CD8-positive, alpha-beta memory T cell (primary cell): ENCODE results near the gene GCM1. TPM values are rescaled to one million over a fixed set of nuclear protein-coding genes. Genes with fewer than 3 reads are reported as not detected.

Source experiments
- CTCF ChIA-PET: fragments of 350-600 bp; sonication (Branson Sonifier 250); formaldehyde crosslinking; loops from one replicate; lab custom pipeline; 2021; ENCODE audit warnings: antibody characterized with exemption; lab: Charles Lee
- POLR2A ChIA-PET: fragments of 350-600 bp; sonication (Branson Sonifier 250); formaldehyde crosslinking; loops from one replicate; lab custom pipeline; 2021; ENCODE audit warnings: antibody characterized with exemption; lab: Charles Lee
- DNase-seq, 5 donors: peaks; one replicate each; pipeline versions ENCODE4 v3.0.0 to v3.0.0-alpha.2; 2020 to 2022; ENCODE audit warnings: mixed read lengths in 1 of 5
- H3K27ac ChIP-seq: one replicate; pipeline ENCODE4 v1.7.0; 2013; ENCODE audit warnings: low read depth, mild to moderate bottlenecking, low read length, moderate library complexity
- H3K27me3 ChIP-seq: 2 replicates; pipeline ENCODE4 v1.7.0; 2013; ENCODE audit warnings: low read length, mild to moderate bottlenecking; ENCODE audit not compliant: insufficient read depth, poor library complexity, severe bottlenecking
- H3K36me3 ChIP-seq: 2 replicates; pipeline ENCODE4 v1.7.0; 2013; ENCODE audit warnings: mild to moderate bottlenecking, low read length, moderate library complexity; ENCODE audit not compliant: insufficient read depth
- H3K4me1 ChIP-seq: 2 replicates; pipeline ENCODE4 v1.7.0; 2013; ENCODE audit warnings: mild to moderate bottlenecking, low read length, moderate library complexity; ENCODE audit not compliant: insufficient read depth
- H3K4me3 ChIP-seq: 2 replicates; pipeline ENCODE4 v1.7.0; 2013; ENCODE audit warnings: mild to moderate bottlenecking, low read length
- H3K9me3 ChIP-seq: 2 replicates; pipeline ENCODE4 v1.7.0; 2013; ENCODE audit warnings: mild to moderate bottlenecking, low read length
- H3K27ac Mint-ChIP-seq, 8 donors: one replicate each; pipeline ENCODE4 v1.8.0; 2020 to 2021; ENCODE audit warnings: mixed read lengths in 8 of 8, mild to moderate bottlenecking in 6 of 8, inconsistent platforms in 3 of 8, moderate library complexity in 3 of 8
- H3K27me3 Mint-ChIP-seq, 2 donors: one replicate each; pipeline ENCODE4 v1.8.0; 2020 to 2021; ENCODE audit warnings: mixed read lengths in 2 of 2, mild to moderate bottlenecking in 1 of 2, moderate library complexity in 1 of 2
- H3K36me3 Mint-ChIP-seq, 3 donors: one replicate each; pipeline ENCODE4 v1.8.0; 2020 to 2021; ENCODE audit warnings: mixed read lengths in 3 of 3, inconsistent platforms in 1 of 3, mild to moderate bottlenecking in 1 of 3
- H3K4me1 Mint-ChIP-seq, 3 donors: one replicate each; pipeline ENCODE4 v1.8.0; 2020 to 2021; ENCODE audit warnings: mixed read lengths in 3 of 3, inconsistent platforms in 1 of 3, mild to moderate bottlenecking in 1 of 3
- H3K4me3 Mint-ChIP-seq, 7 donors: one replicate each; pipeline ENCODE4 v1.8.0; 2020 to 2021; ENCODE audit warnings: mixed read lengths in 7 of 7, mild to moderate bottlenecking in 6 of 7, moderate library complexity in 4 of 7, inconsistent platforms in 2 of 7
- H3K9me3 Mint-ChIP-seq, 5 donors: one replicate each; pipeline ENCODE4 v1.8.0; 2020 to 2022; ENCODE audit warnings: mixed read lengths in 5 of 5, mild to moderate bottlenecking in 3 of 5, moderate library complexity in 2 of 5, inconsistent platforms in 1 of 5
- polyA plus RNA-seq: library from polyadenylated mRNA; unstranded; fragments of 300-500 nt; fragmentation: Illumina TruSeq; gene quantifications from one replicate; pipeline ENCODE4 v1.2.3, GENCODE V29; 2021
- total RNA-seq, 2 experiments: library from RNA; stranded (reverse); gene quantifications; one replicate each; pipeline ENCODE4 v1.2.3, GENCODE V29; 2021

Gene GCM1
- total and polyA plus RNA-seq, 3 experiments from 2014 or later, result not detected

- DNase-seq, result no peak
- Histone ChIP-seq H3K27ac (no peak overlapping the region), H3K9me3 (no peaks in the 10 kb centered on the region), H3K4me1 (no peaks in the 10 kb centered on the region), H3K4me3 (no peak overlapping the region), H3K27me3 (peaks cover 5% of the 10 kb centered on the region), H3K36me3 (no peaks in the 10 kb centered on the region)
- Mint-ChIP-seq H3K27ac (no peak overlapping the region), H3K36me3 (no peaks in the 10 kb centered on the region), H3K4me3 (no peak overlapping the region), H3K4me1 (peaks cover 7 to 9% (median 9%) of the 10 kb centered on the region in 3 donors), H3K9me3 (peaks cover 0 to 4% (median 0%) of the 10 kb centered on the region in 5 donors), H3K27me3 (peaks cover 0 to 4% of the 10 kb centered on the region in 2 donors)
- ChIA-PET CTCF (interaction anchor here (0.9 kb wide), 1 partner anchor 8 kb away, joined by 3 read pairs; no protein-coding TSS in a partner anchor), POLR2A (interaction anchor here (0.6 kb wide), 1 partner anchor 122 kb away, joined by 3 read pairs; no protein-coding TSS in a partner anchor)
These were observed 34.9 kb downstream of the GCM1 start for GRCh38 chr6:53113742-53114141.

- no peaks in the 10 kb centered on the region for H3K36me3 ChIP-seq
- no peaks in the 10 kb centered on the region for H3K9me3 ChIP-seq
- Mint-ChIP-seq H3K36me3 (no peaks in the 10 kb centered on the region), H3K27me3 (peaks cover 0 to 4% of the 10 kb centered on the region in 2 donors), H3K27ac (no peak overlapping the region), H3K9me3 (peaks cover 0 to 4% (median 0%) of the 10 kb centered on the region in 5 donors), H3K4me3 (peak overlapping the region in 1 of 7 donors; percentile 15), H3K4me1 (peaks cover 7 to 9% (median 9%) of the 10 kb centered on the region in 3 donors)
- peaks cover 5% of the 10 kb centered on the region for H3K27me3 ChIP-seq
- no peak overlapping the region for H3K4me3 ChIP-seq
- H3K27ac ChIP-seq, result no peak overlapping the region
- CTCF ChIA-PET, result no interaction called here
- DNase-seq, result no peak
- POLR2A ChIA-PET, result interaction anchor here (0.6 kb wide), 1 partner anchor 29 kb away, joined by 3 read pairs; no protein-coding TSS in a partner anchor
- no peaks in the 10 kb centered on the region for H3K4me1 ChIP-seq
These were observed 35.8 kb downstream of the GCM1 start for GRCh38 chr6:53112871-53113270.

GRCh38 chr6:53112404-53112803 lies 36.2 kb downstream of the GCM1 start:
- Histone ChIP-seq H3K27me3 (peaks cover 5% of the 10 kb centered on the region), H3K36me3 (no peaks in the 10 kb centered on the region), H3K9me3 (no peaks in the 10 kb centered on the region), H3K27ac (no peak overlapping the region), H3K4me1 (no peaks in the 10 kb centered on the region), H3K4me3 (no peak overlapping the region)
- H3K36me3 Mint-ChIP-seq, result no peaks in the 10 kb centered on the region
- peaks cover 7 to 9% (median 9%) of the 10 kb centered on the region in 3 donors for H3K4me1 Mint-ChIP-seq
- CTCF ChIA-PET, result no interaction called here
- H3K27ac Mint-ChIP-seq, result peak overlapping the region in 1 of 8 donors; percentile 43
- no peak overlapping the region for H3K4me3 Mint-ChIP-seq
- DNase-seq, result no peak
- POLR2A ChIA-PET, result interaction anchor here (0.6 kb wide), 1 partner anchor 29 kb away, joined by 3 read pairs; no protein-coding TSS in a partner anchor
- H3K27me3 Mint-ChIP-seq, result peaks cover 0 to 4% of the 10 kb centered on the region in 2 donors
- H3K9me3 Mint-ChIP-seq, result peaks cover 0 to 4% (median 0%) of the 10 kb centered on the region in 5 donors

DNA sequence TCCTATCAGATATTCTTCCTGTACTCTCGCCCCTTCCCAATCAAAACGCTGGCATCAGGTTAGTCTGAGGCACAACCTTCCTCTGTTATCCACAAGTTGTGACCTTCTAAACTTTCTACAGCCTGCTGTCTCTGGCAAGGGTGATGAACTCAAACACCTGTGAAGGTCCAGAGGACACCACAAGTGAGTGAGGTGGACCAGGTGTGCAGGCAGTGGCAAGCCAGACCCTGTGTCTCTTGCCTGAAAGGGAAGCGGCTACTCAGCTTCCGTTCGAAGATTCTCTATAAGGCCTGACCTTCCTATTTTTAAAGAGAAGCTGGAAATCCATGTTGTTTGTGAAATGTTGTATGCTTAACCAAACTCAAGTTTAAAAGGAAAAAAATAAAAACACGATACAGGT lies 36.8 kb downstream of the GCM1 start:
- ChIA-PET CTCF (no interaction called here), POLR2A (no interaction called here)
- Mint-ChIP-seq H3K9me3 (peaks cover 0 to 4% (median 0%) of the 10 kb centered on the region in 5 donors), H3K4me3 (no peak overlapping the region), H3K27ac (no peak overlapping the region), H3K4me1 (peaks cover 7 to 9% (median 9%) of the 10 kb centered on the region in 3 donors), H3K36me3 (no peaks in the 10 kb centered on the region), H3K27me3 (peaks cover 0 to 4% of the 10 kb centered on the region in 2 donors)
- Histone ChIP-seq H3K4me3 (no peak overlapping the region), H3K27ac (no peak overlapping the region), H3K36me3 (no peaks in the 10 kb centered on the region), H3K9me3 (no peaks in the 10 kb centered on the region), H3K4me1 (no peaks in the 10 kb centered on the region), H3K27me3 (peaks cover 5% of the 10 kb centered on the region)
- no peak for DNase-seq

DNA sequence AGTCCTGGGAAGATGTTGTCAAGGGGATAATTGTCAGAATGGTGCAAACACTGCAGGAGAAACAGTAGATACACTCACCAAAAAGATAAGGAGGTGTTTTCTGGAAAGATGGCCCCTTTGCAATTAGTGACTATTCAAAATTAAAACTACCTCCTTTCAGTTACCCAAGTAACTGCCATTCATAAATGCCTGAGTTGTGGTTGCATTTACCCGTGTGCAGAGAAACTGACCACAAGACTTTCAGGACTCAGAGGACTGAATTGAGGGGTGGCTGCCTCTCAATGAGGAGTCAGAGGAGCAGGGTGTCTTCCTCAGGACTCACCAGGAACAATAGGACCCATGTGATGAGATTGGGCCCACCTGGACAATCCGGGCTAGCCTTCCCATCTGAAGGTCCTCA lies 39.0 kb downstream of the GCM1 start:
- no peak overlapping the region for H3K27ac Mint-ChIP-seq
- H3K9me3 Mint-ChIP-seq, result no peaks in the 10 kb centered on the region
- ChIA-PET POLR2A (no interaction called here), CTCF (no interaction called here)
- peaks cover 7 to 9% (median 9%) of the 10 kb centered on the region in 3 donors for H3K4me1 Mint-ChIP-seq
- Histone ChIP-seq H3K4me3 (no peak overlapping the region), H3K27me3 (peaks cover 5% of the 10 kb centered on the region), H3K4me1 (no peaks in the 10 kb centered on the region), H3K27ac (no peak overlapping the region), H3K9me3 (no peaks in the 10 kb centered on the region), H3K36me3 (no peaks in the 10 kb centered on the region)
- H3K27me3 Mint-ChIP-seq, result peaks cover 0 to 2% of the 10 kb centered on the region in 2 donors
- DNase-seq, result no peak
- no peak overlapping the region for H3K4me3 Mint-ChIP-seq
- H3K36me3 Mint-ChIP-seq, result peaks cover 0 to 1% (median 0%) of the 10 kb centered on the region in 3 donors

DNA sequence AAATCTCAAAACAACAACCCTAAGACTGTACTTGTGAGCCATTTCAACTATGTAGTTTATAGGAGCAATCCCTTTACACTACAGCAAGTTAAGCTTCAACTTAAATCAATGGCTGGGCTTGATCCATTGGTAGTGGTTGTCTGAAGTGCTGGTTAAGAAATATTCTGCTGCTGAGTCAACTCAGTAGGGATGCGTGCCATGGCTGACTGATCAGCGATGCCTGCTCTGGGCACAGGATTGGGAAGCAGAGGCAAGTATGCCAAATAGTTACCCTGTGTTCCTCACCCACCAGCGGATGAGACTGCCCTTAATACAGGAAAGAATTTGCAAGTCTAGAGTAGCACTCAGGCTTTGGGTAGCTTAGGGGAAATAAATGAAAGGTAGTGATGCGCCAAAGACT lies 41.5 kb downstream of the GCM1 start:
- Histone ChIP-seq H3K4me3 (no peak overlapping the region), H3K9me3 (no peaks in the 10 kb centered on the region), H3K27me3 (peaks cover 5% of the 10 kb centered on the region), H3K36me3 (no peaks in the 10 kb centered on the region), H3K27ac (no peak overlapping the region), H3K4me1 (no peaks in the 10 kb centered on the region)
- H3K36me3 Mint-ChIP-seq, result peaks cover 0 to 4% (median 3%) of the 10 kb centered on the region in 3 donors
- peaks cover 0 to 2% of the 10 kb centered on the region in 2 donors for H3K27me3 Mint-ChIP-seq
- H3K27ac Mint-ChIP-seq, result peak overlapping the region in 1 of 8 donors; percentile 34
- DNase-seq, result no peak
- H3K4me1 Mint-ChIP-seq, result no peaks in the 10 kb centered on the region
- H3K4me3 Mint-ChIP-seq, result no peak overlapping the region
- ChIA-PET POLR2A (no interaction called here), CTCF (no interaction called here)
- H3K9me3 Mint-ChIP-seq, result no peaks in the 10 kb centered on the region

DNA sequence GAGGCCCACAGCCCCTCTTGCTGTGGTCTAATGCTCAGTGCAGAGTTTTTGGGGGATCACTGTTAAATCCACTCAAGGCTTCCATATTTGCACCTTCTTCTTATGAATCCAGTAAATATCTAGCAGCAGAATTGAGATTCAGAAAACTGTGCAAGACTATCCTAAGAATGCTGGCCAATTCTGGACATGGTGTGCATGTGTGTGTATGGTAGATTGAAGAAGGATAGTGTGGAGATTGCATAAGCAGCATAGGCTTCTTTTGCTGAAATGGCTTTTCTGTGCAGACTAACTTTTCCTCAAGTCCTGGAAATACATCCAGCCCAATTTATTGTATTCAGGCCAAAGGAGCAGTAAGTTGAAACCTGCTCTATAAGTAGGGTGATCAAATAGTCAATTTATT lies 43.7 kb downstream of the GCM1 start:
- no peaks in the 10 kb centered on the region for H3K27me3 ChIP-seq
- H3K27ac ChIP-seq, result no peak overlapping the region
- H3K4me1 Mint-ChIP-seq, result no peaks in the 10 kb centered on the region
- no peaks in the 10 kb centered on the region for H3K4me1 ChIP-seq
- H3K4me3 ChIP-seq, result no peak overlapping the region
- peaks cover 0 to 22% (median 8%) of the 10 kb centered on the region in 3 donors for H3K36me3 Mint-ChIP-seq
- H3K4me3 Mint-ChIP-seq, result no peak overlapping the region
- POLR2A ChIA-PET, result no interaction called here
- no peaks in the 10 kb centered on the region for H3K36me3 ChIP-seq
- H3K9me3 ChIP-seq, result no peaks in the 10 kb centered on the region
- H3K9me3 Mint-ChIP-seq, result no peaks in the 10 kb centered on the region
- no peak for DNase-seq
- H3K27ac Mint-ChIP-seq, result no peak overlapping the region
- CTCF ChIA-PET, result no interaction called here
- H3K27me3 Mint-ChIP-seq, result no peaks in the 10 kb centered on the region

DNA sequence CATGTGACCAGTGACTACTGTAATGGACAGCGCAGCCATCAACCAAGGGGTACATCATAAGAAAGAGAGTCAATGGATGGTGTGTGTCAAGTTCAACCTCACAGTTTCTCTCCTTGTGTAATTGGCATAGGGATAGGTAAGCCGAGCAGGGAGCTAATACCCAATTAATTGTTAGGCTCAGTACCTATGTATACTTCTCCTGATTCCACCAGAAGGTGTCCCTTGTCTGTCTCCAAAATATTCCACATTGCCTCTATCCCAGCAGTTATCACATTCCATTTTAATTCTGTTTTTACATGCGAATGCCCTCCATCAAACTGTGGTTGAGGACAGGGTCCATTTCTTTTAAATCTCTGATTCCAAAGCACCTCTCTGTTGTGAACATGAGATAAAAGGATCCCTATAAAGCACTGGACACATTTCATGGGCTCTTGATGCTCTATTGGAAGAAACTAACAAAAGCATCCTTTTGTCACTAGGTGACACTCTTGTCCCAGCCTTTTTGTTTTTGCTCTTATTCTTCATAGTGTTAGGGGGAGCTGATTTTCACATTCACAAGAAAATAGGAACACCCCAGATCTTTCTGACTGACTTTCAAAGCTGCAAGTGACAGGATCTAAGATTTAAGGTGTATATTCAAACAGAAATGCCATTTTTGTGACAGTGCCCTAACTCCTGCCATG lies 44.5 kb downstream of the GCM1 start:
- Histone ChIP-seq H3K27ac (no peak overlapping the region), H3K9me3 (no peaks in the 10 kb centered on the region), H3K36me3 (no peaks in the 10 kb centered on the region), H3K4me3 (no peak overlapping the region), H3K4me1 (no peaks in the 10 kb centered on the region), H3K27me3 (no peaks in the 10 kb centered on the region)
- Mint-ChIP-seq H3K4me1 (no peaks in the 10 kb centered on the region), H3K4me3 (no peak overlapping the region), H3K36me3 (peaks cover 0 to 27% (median 9%) of the 10 kb centered on the region in 3 donors), H3K27ac (no peak overlapping the region), H3K27me3 (no peaks in the 10 kb centered on the region), H3K9me3 (no peaks in the 10 kb centered on the region)
- DNase-seq, result no peak
- ChIA-PET CTCF (no interaction called here), POLR2A (no interaction called here)
